Measurements from ENCODE around the gene CEP112.

DNA sequence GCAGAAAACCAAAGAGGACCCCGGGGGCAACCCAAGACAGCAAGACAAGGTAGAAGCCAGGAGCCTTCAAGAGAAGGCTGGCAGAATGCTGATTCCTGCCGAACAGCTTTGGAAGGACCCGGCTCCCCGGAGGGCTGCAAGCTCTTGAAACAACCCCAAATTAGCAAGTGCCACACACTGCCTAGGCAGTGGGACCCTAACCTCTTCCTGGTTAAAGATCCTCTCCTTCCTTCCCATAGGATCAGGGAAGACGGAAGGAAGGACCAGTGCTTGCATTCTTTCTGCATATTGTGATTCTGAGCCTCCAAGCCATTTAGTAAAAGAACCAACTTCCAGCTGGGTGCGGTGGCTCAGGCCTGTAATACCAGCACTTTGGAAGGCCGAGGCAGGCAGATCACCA, 508.5 kb downstream of the CEP112 start:
- TF ChIP-seq, protein P1, sequence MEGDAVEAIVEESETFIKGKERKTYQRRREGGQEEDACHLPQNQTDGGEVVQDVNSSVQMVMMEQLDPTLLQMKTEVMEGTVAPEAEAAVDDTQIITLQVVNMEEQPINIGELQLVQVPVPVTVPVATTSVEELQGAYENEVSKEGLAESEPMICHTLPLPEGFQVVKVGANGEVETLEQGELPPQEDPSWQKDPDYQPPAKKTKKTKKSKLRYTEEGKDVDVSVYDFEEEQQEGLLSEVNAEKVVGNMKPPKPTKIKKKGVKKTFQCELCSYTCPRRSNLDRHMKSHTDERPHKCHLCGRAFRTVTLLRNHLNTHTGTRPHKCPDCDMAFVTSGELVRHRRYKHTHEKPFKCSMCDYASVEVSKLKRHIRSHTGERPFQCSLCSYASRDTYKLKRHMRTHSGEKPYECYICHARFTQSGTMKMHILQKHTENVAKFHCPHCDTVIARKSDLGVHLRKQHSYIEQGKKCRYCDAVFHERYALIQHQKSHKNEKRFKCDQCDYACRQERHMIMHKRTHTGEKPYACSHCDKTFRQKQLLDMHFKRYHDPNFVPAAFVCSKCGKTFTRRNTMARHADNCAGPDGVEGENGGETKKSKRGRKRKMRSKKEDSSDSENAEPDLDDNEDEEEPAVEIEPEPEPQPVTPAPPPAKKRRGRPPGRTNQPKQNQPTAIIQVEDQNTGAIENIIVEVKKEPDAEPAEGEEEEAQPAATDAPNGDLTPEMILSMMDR (IDR thresholded peaks at IDR 0.05): no peak
- no peak for TF ChIP-seq ARID4B (CRISPR knock-in tag; IDR thresholded peaks at IDR 0.05; ENCODE audit: borderline replicate concordance)
- TF ChIP-seq FOXP1 (CRISPR knock-in tag; IDR thresholded peaks at IDR 0.05; ENCODE audit: borderline replicate concordance): no peak
- TF ChIP-seq, protein P2, sequence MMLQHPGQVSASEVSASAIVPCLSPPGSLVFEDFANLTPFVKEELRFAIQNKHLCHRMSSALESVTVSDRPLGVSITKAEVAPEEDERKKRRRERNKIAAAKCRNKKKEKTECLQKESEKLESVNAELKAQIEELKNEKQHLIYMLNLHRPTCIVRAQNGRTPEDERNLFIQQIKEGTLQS (CRISPR knock-in tag; conservative IDR thresholded peaks at IDR 0.05): no peak
- TF ChIP-seq E2F5 (CRISPR knock-in tag; IDR thresholded peaks at IDR 0.05): no peak
- TF ChIP-seq, protein P3, sequence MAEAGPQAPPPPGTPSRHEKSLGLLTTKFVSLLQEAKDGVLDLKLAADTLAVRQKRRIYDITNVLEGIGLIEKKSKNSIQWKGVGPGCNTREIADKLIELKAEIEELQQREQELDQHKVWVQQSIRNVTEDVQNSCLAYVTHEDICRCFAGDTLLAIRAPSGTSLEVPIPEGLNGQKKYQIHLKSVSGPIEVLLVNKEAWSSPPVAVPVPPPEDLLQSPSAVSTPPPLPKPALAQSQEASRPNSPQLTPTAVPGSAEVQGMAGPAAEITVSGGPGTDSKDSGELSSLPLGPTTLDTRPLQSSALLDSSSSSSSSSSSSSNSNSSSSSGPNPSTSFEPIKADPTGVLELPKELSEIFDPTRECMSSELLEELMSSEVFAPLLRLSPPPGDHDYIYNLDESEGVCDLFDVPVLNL (CRISPR knock-in tag; IDR thresholded peaks at IDR 0.05; ENCODE audit: borderline replicate concordance, low read depth): no peak
- TF ChIP-seq ZNF121 (CRISPR knock-in tag; IDR thresholded peaks at IDR 0.05): no peak

All from WTC11 (cell line).